Femur (tissue), 1 donor: ENCODE data around the gene SMIM24.

Experiments
- DNase-seq: peaks from one replicate; pipeline ENCODE4 v3.0.0-alpha.2; 2017

The SMIM24 gene

DNA sequence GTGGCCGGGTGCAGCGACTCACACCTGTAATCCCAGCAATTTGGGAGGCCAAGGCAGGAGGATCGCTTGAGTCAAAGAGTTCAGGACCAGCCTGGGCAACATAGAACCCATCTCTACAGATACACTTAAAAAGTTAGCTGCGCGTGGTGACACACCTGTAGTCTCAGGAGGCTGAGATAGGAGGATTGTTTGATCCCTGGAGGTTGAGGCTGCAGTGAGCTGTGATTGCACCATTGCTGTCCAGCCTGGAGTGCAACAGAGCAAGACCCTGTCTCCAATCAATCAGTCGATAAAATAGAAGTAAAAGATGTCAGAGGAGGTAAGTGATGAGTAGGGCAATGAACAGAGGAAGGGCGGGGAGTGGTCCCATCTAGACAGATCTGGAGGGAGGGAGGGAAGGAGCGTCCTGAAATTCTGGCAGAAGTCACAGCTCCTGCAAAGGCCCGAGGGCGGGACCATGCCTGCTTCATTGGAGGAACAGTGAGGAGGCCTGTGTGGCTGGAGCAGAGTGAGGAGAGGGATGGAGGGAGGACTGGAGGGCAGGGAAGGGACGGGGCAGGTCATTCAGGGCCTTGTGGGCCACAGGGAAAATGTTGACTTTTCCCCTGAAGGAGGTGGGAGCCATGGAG lies 9.7 kb downstream of the SMIM24 start:
- no peak for DNase-seq

DNA sequence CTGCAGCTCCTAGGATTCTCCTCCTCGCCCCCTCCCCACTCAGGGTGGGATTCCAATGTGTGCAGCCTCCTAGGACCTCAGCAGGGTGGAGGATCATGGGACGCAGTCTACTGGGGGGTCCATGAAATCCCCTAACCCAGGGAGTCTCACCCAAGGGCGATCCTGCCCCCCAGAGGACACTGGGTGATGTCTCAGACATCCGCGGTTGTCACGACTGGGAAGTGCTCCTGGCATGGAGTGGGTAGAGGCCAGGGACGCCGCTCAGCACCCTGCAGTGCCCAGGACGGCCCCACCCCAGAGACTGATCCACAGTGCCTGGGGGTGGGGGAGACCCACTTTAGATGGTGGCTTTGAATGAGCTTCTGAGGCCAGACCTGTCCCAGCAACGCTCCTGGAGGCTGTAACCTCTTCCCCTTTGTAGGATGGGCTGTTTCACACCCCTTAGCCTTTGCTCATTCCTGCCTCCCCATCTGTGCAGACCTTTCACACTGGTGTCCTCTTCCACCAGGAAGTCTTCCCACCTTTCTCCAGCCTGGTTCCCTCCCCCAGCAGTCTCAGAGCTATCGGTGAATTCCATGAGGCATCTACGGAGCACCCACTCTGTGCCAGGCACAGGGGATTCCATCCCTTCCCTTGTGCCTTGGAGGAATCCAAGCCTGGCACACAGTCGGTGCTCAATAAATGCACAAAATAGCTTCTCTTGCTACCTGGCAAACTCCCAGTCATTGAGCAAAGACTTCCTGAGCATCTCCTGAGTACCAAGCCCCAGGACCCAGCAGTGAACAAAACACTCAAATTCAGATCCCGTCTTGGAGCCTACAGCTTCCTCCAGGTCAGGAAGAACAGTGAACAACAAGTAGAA lies 10.5 kb downstream of the SMIM24 start:
- DNase-seq, result no peak

DNA sequence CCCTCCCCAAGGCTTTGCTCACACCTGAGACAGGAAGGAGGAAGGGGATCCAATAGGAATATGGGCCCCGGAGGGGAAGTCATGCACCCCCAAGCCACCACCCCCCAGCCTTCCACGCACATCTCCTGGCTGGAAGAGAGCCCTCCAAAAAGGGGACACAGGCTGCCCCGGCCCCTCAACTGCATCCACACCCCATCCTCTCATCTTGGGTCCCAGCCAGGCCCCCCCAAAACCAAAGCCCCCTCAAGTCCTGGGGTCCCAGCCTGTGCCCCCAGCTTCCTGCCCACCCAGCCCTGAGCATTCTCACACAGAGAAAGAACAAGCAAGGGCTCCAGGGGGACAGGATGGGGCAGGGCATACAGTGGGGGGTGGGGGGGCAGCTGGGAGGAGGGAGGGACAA lies 12.1 kb downstream of the SMIM24 start:
- no peak for DNase-seq

DNA sequence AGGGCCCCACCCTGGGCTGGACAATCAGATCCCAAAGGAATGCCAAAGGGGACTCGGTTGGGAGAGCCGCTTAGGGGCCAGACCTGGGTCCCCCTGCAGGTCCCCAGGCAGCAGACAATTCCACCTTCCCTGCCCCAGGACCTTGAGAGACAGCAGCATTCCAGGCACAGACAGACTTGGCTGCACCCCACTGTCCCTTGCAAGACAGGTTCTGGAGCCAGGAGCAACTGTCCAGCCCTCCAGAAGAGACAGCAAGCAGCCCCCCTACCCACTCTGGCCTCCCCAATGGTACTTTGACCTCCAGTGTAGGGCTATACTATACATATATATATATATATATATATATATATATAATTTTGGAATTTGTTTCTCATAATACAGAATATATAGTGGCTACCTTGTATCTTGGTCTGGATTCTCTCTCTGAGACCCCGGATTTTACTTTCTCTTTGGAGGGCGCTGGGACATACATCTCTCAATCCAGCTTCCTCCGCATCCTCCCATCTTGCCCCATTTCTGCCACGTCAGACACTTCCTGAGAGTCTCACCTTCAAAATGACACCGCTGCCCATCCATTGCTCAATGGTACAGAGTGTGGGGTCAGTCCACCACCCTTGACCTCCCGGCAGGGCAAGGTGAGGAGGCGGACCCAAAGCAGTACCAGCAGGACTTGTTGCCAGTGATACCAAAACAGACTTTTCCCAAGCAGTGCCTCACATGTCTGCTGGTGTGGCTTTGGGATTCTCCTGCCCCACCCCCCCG lies 12.7 kb downstream of the SMIM24 start:
- no peak for DNase-seq

DNA sequence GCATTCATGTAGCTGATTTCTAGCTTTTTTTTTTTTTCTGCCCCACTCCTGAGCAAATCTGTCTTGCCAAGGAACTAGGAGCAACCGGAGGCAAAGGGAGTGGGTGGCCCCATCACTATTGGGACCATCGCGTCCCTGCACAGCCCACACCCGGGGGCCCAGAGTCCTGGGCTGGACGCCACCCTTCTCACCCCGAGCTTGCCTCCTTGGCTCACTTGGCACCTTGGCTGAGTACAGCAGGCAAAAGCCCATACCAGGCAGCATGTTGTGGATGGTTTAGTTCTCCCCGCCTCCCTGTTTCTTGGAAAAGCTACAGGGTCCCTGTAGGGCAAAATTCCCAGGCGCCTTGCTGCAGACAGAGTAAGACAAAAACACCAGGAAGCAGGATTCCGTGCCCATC lies 13.7 kb downstream of the SMIM24 start:
- no peak for DNase-seq

DNA sequence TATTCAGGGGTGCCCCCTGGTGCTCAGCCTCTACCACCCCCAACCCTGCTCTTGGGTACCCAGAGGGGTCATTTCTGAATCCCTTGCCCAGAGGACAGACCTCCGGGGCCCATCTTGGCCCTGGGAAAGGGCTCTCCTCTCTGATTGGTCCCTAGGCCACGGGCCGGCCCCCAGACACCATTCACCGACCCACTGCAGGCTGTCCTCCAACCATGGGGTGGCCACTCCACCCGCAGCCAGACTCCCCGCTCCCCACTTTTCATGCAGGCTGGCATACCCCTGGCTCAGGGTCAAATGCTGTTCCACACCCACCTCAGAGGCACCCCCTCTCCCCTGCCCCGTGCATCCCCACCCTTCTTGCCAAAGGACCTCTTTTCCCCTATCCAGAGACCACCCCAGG lies 14.8 kb downstream of the SMIM24 start:
- DNase-seq, result no peak

DNA sequence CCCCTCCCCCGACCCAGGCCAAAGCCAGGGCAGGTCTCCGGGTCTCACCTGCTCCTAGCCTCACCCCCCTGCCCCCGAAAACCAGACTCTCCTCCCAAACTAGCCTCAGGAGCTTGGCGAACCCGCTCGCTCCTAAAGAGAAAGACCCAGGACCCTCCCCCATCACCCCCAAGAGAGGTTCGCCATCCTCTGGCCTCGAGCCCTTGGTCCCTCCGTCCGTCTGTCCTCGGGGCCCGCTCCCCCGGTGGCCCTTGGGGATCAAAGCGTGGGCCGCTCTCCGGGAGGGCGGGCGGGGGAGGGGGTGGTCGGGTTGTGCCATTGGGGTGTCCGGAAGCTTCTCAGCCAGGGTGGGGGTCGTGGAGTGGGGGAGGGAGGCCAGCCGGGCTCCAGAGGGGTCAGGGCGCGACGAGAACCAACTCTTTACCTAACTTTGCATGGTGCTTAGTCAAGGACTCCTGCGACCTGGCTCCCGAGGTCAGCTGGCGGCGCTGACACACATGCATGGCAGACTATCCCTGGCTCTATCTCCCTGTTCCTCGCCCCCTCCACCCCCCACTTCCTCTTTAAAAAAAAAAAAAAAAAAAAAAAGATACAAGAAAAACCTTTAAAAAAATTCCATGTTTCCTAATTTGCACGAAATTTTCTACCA lies 15.6 kb downstream of the SMIM24 start:
- no peak for DNase-seq

DNA sequence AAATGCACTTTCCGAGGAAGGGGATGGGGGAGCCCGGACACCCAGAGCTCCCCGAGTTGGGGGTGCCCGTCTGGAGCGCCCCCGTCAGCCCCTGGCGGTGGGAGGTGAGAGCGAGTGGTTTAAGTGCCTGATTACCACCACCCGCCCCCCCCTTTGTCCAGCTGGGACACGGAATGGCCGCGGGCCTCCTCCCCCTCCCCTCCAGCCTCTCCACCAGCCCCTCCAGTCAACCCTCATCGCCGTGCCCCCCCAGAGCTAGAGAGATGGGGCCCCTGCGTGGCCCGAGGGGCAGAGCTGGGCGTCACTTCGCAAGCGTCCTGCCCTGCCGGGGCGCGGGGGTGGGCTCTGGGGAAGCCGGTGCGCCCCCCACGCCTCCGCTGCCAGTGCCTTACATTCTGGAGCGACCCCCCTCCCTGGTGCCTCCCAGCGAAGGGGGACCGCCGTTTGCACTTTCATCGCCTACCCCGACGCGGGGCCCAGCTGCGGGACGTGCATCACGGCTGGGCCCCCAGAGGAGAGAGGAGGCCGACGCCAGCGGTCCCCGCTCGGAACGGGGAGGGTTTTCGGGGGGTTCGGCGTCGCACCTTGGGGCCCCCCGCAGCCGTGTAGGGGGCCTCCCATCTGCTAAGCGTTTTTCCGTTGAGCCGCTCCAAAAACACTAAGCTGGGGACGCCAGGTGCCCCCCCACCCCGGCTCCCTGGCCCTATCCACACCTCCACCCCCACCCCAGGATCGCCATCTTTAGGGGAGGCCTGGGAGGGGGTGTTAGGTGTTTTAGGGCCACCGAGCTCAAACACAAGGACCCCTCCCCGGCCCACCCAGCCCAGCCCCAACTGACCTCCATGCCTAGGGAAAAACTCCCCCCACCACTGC lies 16.4 kb downstream of the SMIM24 start:
- DNase-seq, result no peak

DNA sequence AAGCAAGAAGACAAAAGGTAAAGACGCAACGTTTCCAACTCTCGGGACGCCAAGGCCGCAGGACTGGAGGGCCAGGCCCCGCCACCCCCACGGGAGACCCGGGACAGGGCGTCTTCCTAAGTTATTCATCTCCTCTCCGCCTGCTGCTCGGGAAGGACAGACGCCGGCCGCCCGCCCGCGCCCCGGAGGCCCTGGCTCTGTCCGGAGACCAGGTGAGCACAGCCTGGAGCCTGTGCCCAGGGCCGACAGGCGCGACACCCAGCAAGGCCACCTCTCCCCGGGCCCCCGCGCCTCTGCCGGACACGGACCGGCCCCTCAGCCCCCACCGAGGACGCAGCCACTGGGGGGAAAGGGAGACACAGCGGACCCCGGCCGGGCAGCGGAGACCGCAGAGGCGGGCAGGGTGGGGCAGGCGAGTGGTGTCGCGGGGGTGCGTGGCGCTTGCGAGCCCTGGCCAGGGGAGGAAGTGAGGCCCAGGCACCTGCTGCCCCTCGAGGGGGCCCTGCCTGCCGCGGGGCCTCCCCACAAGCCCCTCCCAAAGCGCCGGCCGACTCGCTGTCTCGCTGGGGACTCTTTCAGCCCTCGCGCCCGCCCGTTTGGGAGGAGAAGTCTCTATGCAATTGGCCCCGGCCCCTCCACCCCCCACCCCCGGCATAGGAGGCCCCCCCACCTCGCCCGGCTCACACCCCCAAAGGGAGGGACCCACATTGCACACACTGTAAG lies 17.2 kb downstream of the SMIM24 start:
- DNase-seq, result no peak

DNA sequence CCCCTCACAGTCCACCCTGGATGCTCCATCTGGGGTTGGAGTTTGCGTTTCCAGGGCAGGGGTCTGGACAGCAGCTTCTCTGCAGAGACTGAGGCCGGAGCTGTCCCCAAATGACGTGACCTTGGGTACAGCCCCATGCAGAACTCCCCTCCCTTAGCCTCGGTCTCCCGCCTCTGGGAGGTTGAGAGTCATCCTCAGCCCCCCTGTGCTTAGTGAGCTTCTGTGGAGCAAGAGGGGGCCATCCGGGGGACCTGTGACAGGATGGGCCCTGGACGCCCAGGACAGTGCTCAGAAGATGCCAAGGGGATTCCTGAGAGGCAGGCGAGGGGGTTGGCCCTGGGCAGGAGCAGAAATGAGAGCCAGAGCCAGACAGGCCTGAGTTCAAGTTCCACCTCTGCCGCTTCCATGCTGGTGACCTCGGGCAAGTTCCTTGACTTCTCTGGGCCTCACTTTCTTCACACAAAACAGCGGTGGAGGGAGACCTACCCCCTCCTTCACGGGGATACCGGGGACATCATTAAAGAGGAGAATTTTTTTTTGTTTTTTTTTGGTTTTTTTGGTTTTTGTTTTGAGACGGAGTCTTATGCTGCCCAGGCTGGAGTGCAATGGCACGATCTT lies 20.3 kb downstream of the SMIM24 start:
- no peak for DNase-seq

DNA sequence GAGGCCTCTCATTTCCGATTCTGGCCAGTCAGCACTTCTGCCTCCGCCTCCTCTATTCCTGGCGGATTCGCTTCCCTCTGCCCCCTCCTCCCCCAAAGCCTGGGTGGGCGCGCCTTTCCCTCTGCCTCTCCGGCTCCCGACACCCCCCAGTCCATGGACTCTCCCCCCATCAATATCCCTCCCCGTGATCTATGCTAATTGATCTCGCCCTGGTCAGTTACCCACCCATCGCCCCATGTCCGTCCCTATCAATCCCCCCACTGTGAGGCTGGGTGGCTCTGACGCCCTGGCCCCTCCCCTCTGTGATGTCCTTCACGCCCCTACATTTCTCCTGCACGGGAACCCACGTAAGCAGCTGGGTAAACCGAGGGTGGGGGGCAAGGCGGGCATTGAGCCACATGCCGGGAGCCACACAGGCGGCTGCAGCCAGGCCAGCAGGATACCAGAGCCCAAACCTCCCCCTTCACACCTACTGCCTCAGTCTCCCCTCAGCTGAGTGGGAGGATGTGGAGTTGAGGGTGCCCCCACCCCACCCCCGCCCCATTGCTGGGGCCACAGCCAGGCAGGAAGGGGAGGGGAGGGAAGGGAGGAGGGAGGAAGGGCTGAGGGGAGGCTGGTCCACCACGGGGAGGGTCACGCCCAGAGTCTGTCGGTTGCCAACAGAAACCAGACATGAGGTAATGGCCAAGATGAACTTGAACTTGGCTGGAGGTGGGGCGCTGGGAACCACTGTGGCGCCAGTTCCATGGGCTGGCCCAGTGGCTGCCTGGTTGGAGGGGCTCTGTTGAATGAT lies 21.0 kb downstream of the SMIM24 start:
- DNase-seq, result peak; percentile 97

DNA sequence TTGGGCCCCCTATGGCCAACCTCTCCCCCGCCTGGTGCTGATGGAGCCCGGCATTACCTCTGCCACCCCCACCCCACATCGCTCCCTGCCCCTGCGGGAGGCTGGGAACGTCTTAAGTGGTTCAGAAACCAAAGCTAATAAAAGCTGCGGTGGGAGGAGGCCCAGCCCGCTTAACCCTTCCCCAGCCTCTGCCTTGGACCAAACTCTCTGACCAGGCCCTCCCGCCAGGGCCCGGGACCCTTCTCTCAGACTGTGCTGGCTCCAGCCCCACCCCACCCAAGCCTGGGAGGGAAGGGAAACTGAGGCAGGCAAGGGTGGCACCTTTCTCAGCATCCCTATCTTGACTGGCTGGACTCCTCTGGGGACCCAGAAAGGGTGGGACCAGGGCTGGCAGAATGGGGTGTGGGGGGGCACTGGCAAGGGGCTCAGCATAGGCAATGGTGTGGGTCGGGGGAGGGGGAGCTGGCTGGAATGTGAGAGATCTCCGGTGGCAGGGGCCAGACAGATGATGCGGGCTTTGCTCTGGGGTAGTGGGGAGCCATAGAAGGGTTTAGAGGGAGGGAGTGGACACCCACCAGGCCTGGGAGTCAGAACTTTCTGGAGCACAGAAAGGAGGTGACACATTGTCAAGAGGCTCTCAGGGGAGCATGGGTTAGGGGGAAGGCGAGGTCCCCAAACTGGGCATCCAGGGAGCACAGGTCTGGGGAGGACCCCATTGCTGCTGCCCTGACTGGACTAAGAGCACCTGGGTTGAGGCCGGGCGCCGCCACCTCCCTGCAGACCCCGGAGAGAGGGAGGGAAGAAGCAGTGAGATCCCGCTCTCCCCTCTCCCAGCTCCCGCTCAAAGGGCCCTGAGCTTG lies 21.9 kb downstream of the SMIM24 start:
- DNase-seq, result peak; percentile 76

DNA sequence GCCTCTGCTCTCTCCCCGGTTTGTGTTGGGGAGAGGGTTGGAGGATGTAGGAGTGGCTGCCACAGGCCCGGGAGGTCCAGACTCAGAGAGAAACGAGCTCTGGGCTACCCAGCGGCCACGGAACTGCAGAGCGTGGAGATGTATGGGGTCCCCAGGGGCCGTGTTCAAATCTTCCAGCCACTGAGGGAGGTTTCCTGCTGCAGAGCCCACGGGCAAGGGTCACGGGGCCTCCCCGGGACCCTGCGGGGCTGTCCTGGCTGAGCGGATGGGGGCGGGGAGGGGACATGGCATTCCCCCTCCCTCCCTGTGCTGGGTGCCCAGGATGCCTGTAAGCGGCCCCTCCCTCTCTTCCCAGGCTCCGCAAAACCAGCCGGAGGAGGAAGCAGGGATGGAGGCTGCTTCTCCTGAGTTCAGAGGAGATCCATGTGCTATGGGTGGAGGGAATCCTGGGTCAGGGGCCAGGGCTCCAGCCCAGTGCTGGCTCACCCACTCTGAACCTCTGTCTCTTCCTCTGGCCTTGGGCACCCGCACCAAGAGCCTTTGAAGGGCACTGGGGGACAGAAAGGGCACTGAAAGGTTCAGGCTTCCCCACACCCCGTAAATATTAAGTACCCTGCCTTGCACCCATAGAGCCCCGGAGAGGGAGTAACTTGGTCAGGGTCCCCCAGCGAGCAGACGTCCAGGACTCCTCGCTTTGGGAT lies 22.6 kb downstream of the SMIM24 start:
- DNase-seq, result no peak

DNA sequence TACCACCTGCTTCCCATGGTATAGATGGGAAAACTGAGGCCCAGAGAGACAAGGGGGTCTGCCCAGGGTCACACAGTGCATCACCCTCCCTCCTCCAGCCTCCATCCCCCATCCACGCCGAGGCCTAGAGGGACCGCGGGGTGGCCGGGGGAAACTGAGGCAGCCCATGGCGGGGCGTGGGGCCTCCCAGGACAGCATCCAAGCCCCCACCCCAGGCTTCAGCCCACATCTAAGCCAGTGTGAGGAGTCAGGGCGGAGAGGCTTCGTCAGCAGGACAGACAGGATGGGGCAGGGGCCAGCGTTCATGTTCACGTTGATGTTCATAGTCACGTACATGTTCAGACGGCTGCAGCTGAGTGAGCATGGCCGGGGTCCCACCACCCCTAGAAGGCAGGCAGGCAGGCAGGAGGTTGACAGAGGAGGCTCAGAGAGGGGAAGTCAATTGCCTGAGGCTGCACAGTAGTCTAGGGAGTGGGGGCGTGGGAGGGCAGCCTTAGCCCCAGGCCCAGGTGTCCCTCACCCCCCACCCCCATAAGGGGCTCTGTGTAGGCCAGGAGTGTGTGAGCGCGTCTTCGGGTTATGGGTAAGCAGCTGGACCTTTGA lies 23.3 kb downstream of the SMIM24 start:
- no peak for DNase-seq

DNA sequence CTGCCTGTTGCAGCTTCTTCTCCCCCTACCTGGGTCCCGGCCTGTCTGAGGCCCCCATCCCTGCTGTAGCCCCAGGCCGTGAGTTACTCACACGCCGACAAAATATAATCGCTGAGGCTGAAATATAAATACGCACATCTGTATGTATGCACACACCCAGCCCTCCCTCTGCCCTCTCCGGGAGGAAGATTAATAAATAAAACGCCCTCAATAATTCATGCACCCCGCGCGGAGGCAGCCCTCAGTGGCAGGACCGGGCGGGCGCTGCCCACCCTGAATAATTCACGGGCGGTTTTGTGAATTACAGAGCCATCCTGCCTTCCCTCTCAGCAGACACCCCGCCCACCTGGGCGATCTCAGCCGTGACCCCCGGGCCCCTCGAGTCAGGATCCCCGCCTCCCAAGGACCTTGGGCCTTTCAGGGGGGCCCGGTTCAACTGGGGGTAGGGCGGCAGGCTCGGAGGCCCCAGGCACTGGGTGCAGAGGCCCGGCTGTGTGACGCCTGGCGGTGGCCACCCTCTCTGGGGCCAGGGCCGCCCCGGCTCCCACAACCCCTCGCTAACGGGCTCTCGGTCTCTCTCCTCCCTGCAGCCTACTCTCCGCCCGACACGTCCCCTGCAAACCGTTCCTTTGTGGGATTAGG lies 24.2 kb downstream of the SMIM24 start:
- DNase-seq, result no peak

DNA sequence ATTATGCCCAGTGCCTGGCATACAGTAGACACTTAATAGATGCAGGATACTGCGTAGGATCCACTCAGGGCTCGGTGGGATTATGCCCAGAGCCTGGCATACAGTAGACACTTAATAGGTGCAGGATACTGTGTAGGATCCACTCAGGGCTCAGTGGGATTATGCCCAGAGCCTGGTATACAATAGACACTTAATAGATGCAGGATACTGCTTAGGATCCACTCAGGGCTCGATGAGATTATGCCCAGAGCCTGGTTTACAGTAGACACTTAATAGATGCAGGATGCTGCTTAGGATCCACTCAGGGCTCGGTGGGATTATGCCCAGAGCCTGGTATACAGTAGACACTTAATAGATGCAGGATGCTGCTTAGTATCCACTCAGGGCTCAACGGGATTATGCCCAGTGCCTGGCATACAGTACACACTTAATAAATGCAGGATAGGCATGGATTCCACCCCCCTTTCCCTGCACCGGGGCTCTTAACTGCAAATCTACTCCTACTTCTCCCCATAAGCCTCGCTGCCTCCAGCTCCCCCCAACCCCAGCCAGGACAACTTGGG lies 24.9 kb downstream of the SMIM24 start:
- DNase-seq, result no peak
